Loucy (cell line): ENCODE results near the gene GRAP.

Experiments
- EZH2phosphoT487 ChIP-seq: fragments of 200-600 bp; IDR thresholded peaks from 2 replicates; pipeline ENCODE4 v1.6.1; 2018; ENCODE audit warnings: antibody characterized with exemption, mild to moderate bottlenecking, moderate library complexity, borderline replicate concordance
- TF ChIP-seq, protein P1 (sequence below): fragments of 200-600 bp; sonication (generic); conservative IDR thresholded peaks from 2 replicates; pipeline ENCODE4 v1.5.1; 2014; ENCODE audit warnings: mild to moderate bottlenecking, antibody characterized with exemption, low read length

DNA sequence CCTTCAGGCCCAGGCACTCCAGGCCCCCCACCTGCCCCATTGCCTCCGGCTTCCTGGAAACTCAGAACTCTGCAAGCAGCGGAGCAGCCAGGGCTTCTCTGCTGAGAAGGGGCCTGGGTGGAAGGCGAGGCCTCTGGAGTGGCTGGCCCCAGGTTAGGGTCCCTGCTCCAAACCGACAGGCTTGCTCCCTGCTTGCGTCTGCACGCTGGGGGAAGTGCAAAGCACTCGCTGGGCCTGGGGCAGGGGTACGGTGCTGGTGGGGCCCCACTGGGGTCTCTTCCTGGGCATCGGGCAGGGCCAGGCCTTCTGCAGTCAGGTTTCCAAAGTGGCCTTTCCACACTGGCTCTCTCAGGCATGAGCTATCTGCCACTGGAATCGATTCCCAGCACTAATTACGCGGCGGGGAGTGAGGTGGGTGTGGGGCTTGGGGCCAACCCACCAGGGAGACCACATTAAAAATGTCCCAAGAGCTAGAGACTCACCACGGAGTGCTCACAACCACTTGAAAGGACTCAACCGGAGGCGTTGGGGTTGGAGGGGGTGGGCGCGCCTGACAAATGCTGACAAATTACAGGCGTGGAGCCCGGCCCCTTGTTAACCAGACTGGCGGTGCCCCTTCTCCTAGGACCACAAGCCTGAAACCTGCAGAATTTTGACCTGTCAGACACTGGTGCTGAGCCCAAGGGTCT is 60.1 kb downstream of the GRAP start:
- TF ChIP-seq, protein P1, sequence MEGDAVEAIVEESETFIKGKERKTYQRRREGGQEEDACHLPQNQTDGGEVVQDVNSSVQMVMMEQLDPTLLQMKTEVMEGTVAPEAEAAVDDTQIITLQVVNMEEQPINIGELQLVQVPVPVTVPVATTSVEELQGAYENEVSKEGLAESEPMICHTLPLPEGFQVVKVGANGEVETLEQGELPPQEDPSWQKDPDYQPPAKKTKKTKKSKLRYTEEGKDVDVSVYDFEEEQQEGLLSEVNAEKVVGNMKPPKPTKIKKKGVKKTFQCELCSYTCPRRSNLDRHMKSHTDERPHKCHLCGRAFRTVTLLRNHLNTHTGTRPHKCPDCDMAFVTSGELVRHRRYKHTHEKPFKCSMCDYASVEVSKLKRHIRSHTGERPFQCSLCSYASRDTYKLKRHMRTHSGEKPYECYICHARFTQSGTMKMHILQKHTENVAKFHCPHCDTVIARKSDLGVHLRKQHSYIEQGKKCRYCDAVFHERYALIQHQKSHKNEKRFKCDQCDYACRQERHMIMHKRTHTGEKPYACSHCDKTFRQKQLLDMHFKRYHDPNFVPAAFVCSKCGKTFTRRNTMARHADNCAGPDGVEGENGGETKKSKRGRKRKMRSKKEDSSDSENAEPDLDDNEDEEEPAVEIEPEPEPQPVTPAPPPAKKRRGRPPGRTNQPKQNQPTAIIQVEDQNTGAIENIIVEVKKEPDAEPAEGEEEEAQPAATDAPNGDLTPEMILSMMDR: no peak
- no peak for TF ChIP-seq EZH2phosphoT487
